Activated T-helper 9 cell treated with anti-CD3 and anti-CD28 coated beads, Interleukin-2, amount 50 U/mL, for 16 hours (primary cell): ENCODE measurements around the gene ALDOB.

Source experiments
- DNase-seq: peaks from one replicate; pipeline ENCODE4 v3.0.0-alpha.2; 2020; ENCODE audit warnings: low read depth

Gene ALDOB

DNA sequence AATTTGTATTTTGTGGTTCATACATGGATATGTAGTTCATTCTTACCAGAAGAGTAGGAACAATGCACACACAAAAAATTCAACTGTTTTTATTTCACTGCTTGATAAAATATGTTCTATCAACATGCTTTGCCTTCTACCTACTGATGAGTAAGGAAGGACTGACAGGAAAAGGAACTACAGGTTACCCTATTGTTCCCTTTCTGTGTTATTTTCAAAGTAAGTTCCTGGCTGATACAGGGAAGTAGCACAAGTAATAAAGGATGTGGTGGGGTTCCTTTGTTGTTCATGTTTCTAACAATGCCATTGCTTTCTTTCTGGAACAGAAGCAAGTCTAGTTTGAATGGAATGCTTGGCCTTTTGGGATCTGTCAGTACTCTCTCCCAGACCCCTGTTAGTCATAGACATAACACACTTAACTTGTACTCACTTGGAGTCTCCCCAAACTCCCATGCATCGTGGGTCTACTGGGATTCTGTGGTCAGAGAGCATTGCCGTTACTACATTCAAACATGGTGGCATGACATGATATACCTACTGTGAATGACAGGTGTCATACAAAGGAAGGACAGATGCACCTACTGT, 20.2 kb upstream of the ALDOB start:
- DNase-seq = no peak

DNA sequence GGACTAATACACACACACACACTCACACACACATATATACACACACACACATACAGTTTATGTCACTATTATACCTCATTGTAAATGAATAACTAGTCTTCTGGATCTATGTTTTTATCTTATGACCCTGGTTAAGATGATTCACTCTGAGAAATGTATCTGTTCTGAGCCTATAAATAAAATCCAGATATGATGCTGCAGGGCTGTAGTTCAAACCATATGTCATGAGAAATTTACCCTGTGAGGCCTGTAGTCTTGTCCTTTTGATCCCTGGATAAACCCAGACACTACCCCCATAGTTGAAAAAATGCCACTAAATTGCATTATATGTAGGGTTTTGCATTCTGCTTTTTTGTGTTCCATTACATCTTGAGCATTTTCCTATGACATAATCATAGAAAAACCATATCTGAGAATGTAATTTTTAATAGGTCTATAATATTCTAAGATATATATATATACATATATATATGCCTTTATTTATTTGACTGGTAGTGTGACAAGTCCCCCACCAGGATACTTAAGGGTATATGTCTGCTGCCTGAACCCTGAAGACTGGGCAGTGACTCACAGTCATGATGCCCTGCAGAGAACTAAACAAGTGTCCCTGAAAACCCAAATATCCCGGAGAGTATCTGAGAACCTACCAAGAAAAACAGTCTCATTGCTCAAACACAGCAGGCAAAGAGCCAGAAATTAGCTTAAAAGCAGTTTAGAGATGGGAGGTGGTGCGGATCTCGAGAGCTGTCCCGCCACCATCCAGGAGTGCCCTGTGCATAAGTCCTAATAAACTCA, 18.4 kb upstream of the ALDOB start:
- no peak for DNase-seq

DNA sequence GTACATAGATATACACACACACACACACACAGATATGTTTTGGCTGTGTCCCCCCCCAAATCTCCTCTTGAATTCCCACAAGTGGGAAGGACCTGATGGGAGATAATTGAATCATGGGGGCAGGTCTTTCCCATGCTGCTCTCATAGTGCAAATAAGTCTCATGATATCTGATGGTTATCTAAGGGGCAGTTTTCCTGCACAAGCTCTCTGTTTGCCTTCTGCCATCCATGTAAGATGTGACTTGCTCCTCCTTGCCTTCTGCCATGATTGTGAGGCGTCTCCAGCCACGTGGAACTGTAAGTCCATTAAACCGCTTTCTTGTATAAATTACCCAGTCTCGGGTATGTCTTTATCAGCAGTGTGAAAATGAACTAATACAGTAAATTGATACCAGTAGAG, 15.9 kb upstream of the ALDOB start:
- no peak for DNase-seq

DNA sequence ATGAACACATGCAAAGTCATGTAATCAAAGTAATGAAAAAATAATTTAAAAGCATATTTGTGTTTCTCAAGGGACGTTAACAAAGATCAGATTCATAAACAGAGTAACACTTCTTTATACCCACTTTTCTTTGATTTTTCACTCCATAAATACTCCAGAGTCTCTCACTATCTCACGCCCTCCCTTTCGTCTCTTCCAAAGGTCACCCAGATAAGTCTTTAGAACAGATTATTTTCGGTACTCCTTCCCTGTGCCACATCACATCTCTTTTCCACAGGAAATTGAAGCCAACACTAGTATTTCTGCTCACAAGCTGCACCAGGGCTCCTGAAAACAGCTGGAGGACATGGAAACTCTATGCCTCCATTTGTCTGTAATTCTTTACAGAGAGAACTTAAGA, 15.4 kb upstream of the ALDOB start:
- no peak for DNase-seq

DNA sequence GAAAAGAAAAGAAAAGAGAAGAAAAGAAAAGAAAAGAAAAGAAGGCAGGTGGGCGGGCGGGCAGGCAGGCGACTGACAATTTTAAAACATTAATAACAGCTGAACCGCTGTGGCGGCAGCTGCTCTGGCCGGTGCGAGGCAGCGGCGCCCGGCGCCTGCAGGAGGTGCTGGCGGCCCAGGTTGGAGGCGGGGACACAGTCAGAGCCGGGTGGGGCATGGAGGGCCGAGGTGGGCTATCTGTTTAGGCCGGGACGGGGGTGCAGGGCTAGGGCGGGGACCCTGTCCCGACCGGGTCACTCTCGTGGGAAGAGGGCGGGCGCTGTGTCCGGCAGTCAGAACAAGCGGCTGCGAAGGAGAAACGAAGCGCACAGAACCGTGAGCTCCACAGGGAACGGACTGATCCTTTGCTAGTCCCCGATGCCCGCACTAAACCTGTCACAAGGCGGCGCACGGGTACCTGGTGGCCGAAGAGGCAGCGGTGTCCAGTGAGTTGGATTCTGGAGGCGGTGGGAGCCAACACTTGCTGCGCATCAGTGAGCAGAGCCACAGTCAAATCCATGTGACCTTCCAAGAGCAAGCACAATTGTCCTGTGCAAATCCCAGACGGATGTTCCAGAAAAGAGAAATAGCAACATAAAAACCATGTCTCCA, 13.6 kb upstream of the ALDOB start:
- peak; percentile 12 for DNase-seq

DNA sequence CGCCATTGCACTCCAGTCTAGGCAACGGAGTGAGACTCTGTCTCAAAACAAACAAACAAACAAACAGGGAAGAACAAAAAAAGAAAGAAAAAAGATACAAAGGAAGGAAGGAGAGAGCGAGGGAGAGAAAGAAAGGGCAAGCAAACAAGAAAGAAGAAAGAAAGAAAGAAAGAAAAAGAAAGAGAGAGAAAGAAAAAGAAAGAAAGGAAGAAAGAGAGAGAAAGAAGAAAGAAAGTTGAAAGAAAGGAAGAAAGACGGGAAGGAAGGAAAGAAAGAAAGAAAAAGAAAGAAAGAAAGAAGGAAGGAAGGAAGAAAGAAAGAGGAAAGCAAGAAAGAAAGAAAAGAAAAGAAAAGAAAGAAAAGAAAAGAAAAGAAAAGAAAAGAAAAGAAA, 13.1 kb upstream of the ALDOB start:
- DNase-seq = no peak

DNA sequence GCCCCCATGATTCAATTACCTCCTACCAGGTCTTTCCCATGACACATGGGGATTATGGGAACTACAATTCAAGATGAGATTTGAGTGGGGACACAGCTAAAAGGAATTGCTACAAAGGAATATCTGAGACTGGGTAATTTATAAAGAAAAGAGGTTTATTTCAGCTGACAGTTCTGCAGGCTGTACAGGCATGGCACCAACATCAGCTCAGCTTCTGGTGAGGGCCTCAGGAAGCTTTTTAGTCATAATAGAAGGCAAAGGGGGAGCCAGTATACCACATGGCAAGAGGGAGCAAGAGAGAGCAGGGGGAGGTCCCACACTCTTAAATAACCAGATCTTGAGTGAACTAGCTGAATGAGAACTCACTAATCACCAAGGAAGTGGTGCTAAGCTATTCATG, 11.2 kb upstream of the ALDOB start:
- no peak for DNase-seq

DNA sequence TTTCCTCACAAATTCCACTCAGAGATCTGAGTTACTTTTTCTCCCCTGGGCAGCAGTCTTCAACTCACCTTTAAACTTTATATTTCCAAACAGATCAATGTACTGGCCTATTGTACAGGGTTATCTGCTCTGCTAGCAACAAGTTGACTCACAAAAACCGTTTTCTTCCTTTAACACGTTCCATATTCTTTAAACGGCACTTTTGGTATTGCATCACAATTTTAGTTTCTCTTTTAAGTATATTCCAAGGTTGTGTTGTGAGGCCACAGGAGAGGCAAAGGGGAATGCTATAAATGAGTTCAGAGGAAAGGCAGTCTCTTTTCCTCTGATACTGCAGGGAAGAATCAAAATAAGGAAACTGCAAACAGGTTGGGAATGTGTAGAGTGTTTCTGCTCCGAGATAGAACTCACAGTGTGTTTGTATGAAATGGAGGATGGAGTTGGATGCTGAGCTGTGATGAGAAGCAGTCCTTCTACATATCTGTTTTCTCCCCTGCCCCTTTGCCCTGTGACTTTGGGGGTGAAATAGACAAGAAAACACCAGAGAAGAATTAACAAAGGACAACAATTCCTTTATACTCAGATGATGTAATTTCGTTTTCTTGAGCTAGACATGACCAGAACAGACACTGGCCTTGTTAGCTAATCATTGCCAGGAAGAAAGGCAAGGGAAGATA, 9.9 kb upstream of the ALDOB start:
- no peak for DNase-seq

DNA sequence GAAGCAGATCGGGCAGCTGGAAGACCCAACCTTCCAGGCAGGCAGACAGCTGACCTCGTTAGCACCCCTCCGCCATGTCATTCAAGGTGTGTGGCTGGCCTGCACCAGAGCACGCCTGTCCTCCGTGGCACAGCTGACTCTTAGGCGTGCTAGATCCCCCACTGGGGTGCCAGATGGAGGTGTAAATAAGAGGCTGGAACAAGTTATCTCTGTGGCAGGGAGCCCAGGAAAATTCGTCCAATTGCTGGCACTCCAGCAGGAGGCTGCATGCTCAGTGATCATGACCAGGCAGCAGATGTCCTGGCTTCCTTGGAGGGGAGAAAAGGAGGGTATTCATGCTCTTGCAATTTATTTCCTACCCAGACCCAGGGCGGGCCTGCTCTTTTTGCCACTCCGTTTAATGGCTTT, 7.8 kb upstream of the ALDOB start:
- DNase-seq = no peak

DNA sequence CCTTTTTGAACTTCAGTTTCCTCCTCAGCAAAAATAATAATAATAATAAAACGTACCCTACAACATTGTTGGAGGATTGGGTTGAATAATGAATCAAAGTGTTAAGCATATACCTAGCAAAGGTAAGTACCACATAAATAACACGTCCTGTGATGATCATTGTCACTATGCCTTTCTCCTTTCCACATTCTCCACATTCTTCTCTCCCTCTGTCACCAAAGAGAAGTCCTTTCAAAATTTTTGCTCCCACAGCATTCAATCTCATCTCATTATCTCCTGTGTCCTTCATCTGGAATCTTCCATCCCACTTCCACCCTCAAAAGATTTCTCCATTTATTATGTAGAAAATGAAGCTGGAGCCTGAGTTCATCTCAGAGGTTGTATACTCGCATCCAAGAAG, 7.2 kb upstream of the ALDOB start:
- DNase-seq = no peak

DNA sequence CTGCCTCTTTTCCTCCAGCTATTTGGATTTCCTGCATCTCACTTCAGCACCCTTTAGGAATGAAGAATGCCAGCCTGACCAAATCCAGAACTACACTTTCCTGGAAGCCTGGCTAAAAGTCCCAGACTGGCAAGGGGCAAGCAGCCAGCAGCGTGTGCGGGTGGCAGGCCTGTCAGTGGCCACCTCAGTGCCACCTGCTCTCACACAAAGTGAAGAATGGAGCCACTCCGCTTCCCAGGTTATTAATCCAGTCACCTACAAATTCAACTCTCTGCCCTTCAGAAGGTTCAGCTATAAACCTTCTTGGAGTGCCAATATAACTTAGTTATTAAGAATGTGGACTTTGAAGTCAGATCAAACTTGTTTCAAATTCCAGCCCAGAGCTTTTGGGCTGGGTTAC, 6.7 kb upstream of the ALDOB start:
- DNase-seq = no peak

DNA sequence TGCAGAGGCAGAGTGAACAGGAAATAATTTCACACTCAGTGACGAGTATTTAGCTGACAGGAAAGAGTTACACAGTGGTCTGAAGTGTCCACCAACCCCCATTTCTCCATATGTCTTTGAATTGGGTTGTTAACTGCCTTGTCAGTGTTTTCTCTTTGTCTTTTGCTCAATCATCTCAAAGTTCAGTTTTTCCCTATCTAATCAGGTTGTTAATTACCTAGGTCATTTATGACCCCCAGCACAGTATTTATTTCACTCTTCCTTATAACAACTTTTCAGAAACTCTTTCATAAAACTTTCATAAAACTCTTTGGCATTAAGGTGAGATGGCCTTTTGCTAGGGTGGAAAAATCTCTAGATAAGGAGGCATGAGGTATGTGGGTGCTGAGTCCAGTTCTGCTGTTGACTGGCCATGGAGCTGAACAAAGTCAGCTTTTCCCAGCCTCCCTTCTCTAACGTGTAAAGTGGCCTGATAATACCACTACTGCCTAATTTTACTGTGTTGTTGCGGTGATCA, 5.2 kb upstream of the ALDOB start:
- DNase-seq = no peak

DNA sequence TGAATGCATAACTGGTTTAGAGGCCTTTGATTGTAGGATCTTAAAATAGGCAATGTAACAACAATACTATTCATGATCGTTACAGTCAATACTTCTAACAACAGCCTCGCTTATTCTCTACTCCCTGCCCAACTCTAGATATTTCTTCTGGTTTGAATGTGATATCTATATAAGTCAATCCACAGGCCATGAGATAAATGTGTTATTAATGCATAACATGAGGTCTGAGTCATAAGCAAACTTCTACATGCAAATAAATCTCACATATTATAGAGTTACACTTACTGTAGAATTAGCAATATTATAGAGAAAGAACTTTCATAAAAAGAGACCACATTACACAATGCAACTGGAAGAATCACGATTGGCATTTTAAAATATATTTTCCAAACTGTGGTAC, 2.9 kb upstream of the ALDOB start:
- DNase-seq = no peak

DNA sequence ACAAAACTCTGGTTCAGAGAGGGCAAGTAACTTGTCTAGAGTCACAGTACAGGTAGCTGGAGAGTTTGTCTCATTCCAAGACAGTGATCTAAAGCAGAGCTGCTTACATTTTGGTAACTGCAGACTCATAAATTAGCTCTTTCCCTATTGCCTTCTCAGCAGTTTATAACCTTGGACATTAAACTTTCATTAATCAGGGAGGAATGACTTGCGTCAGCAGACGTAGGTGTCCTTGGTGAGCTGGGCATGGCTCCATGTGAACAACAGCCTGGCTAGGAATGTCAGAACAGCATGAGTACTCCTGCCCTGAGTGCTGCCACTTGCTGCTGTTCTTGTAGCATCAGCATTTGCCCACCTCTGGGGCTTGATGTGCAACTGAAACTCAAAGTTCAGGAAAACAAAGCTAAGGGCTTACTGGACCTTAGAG, 2.2 kb upstream of the ALDOB start:
- no peak for DNase-seq

DNA sequence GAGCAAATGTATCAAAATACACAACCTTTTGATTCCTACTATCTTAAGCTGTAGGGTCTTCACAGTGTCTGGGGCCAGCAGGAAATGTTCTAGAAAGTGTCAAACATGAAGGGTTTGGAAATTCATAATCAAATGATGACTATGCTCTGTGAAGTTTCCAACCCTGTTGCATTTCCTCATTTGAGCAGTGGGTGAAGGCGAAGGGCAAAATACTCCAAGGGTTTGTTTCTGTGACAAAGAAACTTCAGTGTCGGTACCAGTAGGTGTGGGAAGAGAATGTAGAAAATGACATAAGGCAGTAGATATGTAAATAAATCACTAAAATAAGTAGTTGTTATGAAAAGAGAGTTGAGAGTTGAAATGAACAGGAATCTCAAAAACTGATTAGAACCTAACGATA, 576 bp downstream of the ALDOB start:
- no peak for DNase-seq

DNA sequence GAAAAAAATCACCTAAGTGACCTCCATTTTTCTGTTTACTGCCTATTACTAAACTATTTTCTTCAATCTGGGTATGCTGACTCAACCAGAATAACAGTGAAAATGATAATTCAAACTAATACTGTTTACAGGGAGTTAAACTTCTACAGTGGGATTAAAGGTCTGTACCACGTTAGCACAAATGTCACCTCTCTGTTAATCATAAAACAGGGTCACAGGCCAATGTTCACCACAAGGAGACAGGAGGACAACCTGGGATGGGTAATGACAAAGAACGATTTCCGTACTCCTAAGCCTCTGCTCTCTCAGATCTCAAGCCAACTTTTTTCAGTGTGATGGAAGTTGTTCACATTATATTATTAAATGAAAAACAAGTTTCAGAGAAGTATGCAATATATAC, 2.3 kb downstream of the ALDOB start:
- no peak for DNase-seq

DNA sequence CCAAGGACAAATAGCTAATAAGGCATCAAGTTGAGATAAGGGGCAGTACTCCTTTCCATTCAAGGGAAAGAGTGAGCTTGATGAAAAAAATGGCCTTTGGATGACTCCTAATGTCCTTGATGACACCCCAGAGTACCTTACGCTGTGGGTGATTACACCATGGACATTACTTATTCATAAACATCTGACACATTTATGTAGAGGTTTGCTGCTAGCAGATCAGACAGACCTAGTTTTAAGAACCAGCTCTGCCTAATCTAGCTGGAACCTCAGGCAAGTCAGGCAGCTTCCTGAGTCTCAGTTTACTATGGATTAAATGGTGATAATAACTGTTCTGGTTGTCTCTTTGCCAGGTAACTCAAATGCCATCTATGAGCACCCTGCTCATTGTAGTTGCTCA, 2.8 kb downstream of the ALDOB start:
- DNase-seq = no peak

DNA sequence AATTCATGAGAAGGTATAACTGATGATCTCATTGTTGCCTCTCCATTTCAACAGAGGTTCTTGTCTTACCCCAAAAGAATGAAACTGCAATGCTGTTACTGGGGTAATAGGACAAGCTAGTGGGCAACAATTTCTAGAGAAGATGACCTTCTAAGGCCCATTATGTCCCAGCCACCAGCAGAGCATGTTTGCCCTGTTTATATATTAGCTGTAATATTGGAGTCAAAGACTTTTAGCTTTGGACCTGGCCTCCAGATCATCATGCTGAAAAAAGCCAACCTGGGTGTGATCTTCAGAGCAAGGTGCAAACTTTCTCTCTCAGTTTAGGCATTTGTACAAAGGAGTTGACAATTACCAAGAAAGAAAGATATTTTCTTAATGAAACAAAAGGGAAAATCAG, 3.4 kb downstream of the ALDOB start:
- DNase-seq = no peak

DNA sequence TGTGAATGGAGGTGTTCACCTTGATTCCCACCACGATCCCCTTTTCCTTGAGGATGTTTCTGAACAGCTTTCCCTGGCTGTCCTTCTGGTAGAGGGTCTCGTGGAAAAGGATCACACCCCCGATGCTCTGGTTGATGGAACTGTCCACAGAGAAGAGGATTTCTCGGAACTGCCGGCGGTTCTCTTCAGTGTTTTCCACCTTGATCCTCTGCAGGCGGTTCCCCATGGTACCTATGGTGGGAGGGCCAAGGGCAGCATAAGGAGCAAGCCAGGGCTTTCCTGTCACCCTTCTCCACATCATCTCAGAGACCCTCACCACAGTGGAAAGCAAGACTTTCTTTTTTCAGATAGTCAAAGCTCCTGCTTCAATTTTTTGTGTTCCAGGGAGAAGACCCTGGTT, 5.8 kb downstream of the ALDOB start:
- no peak for DNase-seq

DNA sequence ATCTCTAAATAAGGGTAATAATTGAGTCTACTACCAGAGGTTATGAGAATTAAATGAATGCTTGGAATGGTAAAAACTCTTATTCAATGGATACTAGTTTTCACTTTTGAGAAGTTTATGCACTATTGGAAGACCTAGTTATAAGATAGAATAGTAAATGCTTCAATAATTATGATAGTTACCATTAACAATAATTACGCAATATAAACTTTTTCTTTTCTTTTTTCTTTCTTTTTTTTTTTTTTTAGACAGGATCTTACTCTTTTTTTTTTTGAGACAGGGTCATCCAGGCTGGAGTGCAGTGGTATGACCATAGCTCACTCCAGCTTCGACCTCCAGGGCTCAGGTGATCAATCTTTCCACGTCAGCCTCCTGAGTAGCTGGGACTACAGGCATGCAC, 6.7 kb downstream of the ALDOB start:
- no peak for DNase-seq

DNA sequence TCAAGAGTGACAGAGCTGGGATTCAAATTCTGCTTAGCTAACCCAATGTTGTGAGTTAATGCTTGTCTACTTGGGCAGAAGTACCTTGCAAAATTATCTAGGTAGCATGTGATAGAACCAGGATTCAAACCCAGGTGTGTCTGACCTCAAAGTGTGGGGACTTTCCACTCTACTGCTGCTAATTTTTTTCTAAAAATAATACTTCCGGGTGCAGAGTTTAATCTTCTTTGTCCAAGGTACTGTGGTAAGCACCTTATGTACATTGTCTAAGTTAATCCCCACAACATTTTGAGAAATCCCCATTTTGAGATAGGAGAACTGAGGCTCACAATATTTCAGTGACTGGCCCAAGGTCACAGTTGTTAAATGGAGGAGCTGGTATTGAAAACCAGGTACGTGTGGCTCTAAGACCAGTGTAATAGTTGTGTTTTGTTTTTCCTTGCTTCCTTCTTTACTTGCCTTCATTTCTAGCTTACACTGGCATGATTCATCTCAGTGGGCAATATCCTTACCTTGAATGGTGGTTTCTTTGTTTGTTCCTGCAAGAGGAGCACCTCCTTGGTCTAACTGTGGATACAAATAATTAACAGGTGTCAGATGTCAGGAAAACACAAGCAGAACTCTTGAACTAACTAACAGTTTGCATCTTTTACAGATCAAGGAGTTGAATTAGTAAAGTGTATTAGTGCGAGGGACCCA, 7.5 kb downstream of the ALDOB start:
- no peak for DNase-seq

DNA sequence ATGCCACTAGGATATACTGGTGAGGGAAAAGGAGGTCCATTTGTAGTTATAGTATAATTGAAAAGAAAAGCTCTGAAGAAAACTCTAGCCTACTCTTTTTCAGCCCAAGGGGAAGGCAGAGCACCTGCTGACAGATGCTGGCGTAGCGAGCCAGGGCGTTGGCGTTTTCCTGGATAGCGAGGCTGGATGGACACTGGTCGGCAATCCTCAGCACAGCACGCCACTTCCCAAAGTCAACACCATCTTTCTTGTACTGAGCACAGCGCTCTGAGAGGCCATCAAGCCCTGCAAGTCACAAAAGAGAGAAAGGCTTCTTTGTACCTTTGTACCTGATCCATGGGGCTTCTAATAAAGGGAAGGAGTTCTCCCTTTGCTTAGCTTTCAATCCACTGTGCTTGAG, 8.2 kb downstream of the ALDOB start:
- DNase-seq = no peak
